Measurements from ENCODE around the gene RNASE4. TPM values are rescaled to one million over a fixed set of nuclear protein-coding genes. Genes with fewer than 3 reads are reported as not detected.

Gene RNASE4
- total RNA-seq, 1 experiment from 2014 or later = not detected

DNA sequence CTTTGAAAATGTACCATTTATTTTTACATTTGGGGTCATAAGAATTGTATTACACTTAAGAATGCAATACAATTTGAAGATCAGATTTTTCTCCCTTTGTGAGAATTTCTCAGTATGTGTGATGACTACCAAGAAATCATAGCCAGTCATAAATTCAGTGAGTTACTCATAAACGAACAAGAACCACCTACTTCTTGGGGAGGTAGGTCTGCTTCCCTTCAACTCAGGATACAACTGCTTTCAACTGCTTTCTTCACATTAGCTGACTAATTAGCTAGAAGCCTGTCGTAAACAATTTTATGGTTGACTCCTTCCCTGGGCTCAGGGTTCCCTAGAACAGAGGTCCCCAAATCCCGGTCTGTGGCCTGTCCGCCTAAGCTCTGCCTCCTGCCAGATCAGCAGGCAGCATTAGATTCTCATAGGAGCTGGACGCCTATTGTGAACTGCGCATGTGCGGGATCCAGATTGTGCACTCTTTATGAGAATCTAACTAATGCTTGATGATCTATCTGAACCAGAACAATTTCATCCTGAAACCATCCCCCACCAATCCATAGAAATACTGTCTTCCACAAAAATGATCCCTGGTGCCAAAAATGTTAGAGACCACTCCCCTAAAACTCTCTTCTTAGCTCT lies 7.9 kb downstream of the RNASE4 start:
- Histone ChIP-seq H4K8ac (replicated peaks; ENCODE audit: insufficient read length, low read depth, low read length) (no peak overlapping the region), H3K23me2 (ENCODE audit: insufficient read length, low read depth, low read length, poor library complexity, severe bottlenecking) (no peaks in the 10 kb centered on the region), H2BK20ac (ENCODE audit: low read depth, low read length, poor library complexity, severe bottlenecking) (no peak overlapping the region), H3K4me1 (ENCODE audit: insufficient read depth, low read length) (no peaks in the 10 kb centered on the region), H2AK5ac (ENCODE audit: insufficient read length, low read length) (no peak overlapping the region), H3K27ac (ENCODE audit: insufficient read length, low read depth, low read length) (no peak overlapping the region), H2BK12ac (ENCODE audit: insufficient read length, low read depth, low read length) (no peak overlapping the region), H2BK15ac (ENCODE audit: low read depth, low read length) (no peak overlapping the region), H3K79me1 (ENCODE audit: insufficient read depth, low read depth, low read length, poor library complexity, severe bottlenecking) (no peaks in the 10 kb centered on the region), H3K4ac (ENCODE audit: low read depth, low read length) (no peak overlapping the region), H3K79me2 (ENCODE audit: insufficient read depth, low read length) (no peaks in the 10 kb centered on the region), H4K5ac (ENCODE audit: insufficient read length, low read depth, low read length) (no peak overlapping the region), H3K27me3 (ENCODE audit: insufficient read depth, low read length) (no peaks in the 10 kb centered on the region), H3T11ph (ENCODE audit: low read length) (no peak overlapping the region), H4K20me1 (ENCODE audit: control insufficient read depth, insufficient read depth, insufficient read length) (no peaks in the 10 kb centered on the region), H3K9me3 (ENCODE audit: control insufficient read depth, low read depth, low read length) (no peaks in the 10 kb centered on the region), H2BK5ac (ENCODE audit: insufficient read length, low read length) (no peak overlapping the region), H2BK120ac (ENCODE audit: low read depth, low read length, poor library complexity, severe bottlenecking) (no peak overlapping the region), H3K4me2 (ENCODE audit: insufficient read depth, insufficient read length, low read length) (no peak overlapping the region), H3K9ac (ENCODE audit: extremely low read depth, insufficient read length, low read length) (no peak overlapping the region), H3K56ac (ENCODE audit: insufficient read length, low read depth, low read length) (no peak overlapping the region), H2AFZ (ENCODE audit: low read length) (no peak overlapping the region), H3K18ac (ENCODE audit: insufficient read length, low read depth, low read length) (no peak overlapping the region), H4K91ac (ENCODE audit: insufficient read length, low read depth, low read length) (no peak overlapping the region), H3K14ac (ENCODE audit: insufficient read depth, low read length) (no peak overlapping the region), H3K23ac (ENCODE audit: insufficient read length, low read depth, low read length) (no peak overlapping the region)
- H3K4me3 Mint-ChIP-seq = no peak overlapping the region
- H3K4me1 Mint-ChIP-seq = peaks cover under 1 to 3% of the 10 kb centered on the region in 2 experiments; a peak in 2 of 4 replicates
- no peak overlapping the region for H3K27ac Mint-ChIP-seq
- H3K9me3 Mint-ChIP-seq = no peaks in the 10 kb centered on the region
- no peaks in the 10 kb centered on the region for H3K27me3 Mint-ChIP-seq (ENCODE audit: low read depth)
- TF ChIP-seq CTCF (conservative IDR thresholded peaks at IDR 0.05) = no peak
- H3K36me3 Mint-ChIP-seq (ENCODE audit: insufficient read depth in 1 of 3, low read depth in 3 of 3) = peaks cover 0 to 6% (median 0%) of the 10 kb centered on the region in 3 experiments; a peak in 1 of 7 replicates
- no CpG with 5 or more reads among the region's 7 CpGs for WGBS (ENCODE audit: extremely low coverage, insufficient read length, low lambda C conversion rate)
- no peak for DNase-seq
